HG03378 (cell line): Measurements from ENCODE around the gene MIA.
A peak's percentile ranks its signal among the peaks of the same experiment; 100 is the strongest.
"Not testable (repeated sequence)": the region's sequence is repeated elsewhere in the genome, so short reads cannot be mapped to it uniquely, and the experiment has no call there.

Experiments
- ATAC-seq: cut with Tn5 transposase; IDR thresholded peaks from one replicate; pipeline ENCODE4 v1.9.1; 2021; ENCODE audit warnings: mild to moderate bottlenecking, moderate library complexity; ENCODE audit not compliant: unreplicated experiment

The MIA gene

GRCh38 chr19:40750058-40750873, 25.1 kb upstream of the MIA start, which contains the start of gene ACTMAP:
TSS of gene ACTMAP (minus strand) at chr19:40750477. CDS start at chr19:40749803, 674 bp downstream.
- ATAC-seq: peak; percentile 77

DNA sequence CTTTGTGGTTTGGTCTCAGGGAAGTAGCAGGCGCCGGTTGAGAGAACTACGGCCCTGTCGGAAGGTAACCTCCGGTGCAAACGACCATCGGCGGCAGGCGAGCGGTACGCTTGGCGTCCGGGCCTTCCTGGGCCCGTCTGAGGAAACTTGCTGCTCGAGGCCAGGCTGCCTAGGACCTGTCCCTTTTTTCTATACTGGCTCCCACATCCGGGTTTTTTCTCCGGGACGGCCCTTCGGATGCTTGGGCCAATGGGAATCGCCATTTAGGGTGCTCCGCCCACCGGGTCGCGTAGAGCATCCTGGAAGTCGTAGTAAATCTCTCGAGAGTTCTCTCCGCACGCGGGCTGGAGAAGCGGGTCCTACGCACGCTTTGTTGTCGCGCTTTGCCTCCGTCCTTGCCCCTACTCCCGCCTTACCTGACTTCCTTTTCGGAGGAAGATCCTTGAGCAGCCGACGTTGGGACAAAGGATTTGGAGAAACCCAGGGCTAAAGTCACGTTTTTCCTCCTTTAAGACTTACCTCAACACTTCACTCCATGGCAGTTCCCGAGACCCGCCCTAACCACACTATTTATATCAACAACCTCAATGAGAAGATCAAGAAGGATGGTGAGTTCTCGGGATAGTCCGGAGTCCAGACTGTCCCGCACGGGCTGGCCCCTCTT, 24.3 kb upstream of the MIA start, which contains the start of gene SNRPA:
SNRPA (plus strand) TSS at position 330 of the 664 bp plus-strand sequence; CDS start at position 536, 206 bp downstream.
- peak; percentile 52 for ATAC-seq

DNA sequence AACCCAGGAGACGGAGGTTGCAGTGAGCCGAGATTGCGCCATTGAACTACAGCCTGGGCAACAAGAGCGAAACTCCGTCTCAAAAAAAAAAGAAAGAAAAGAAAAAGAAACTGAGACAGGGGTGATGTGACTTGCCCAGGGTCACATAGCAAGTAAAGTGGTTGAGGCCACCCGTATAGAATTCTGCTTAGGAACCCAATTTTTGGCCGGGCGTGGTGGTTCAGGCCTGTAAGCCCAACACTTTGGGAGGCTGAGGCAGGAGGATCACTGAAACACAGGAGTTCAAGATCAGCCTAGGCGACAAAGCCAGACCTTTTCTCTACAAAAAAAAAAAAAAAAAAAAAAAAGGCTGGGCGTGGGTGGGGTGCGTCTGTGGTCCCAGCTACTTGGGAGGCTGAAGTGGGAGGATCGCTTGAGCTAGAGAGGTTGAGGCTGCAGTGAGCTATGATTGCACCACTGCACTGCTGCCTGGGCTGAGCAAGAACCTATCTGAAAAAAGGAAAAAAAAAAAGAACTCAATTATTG, 23.0 kb upstream of the MIA start:
- ATAC-seq: no peak

GRCh38 chr19:40754611-40755247, 20.6 kb upstream of the MIA start:
- ATAC-seq: no peak

DNA sequence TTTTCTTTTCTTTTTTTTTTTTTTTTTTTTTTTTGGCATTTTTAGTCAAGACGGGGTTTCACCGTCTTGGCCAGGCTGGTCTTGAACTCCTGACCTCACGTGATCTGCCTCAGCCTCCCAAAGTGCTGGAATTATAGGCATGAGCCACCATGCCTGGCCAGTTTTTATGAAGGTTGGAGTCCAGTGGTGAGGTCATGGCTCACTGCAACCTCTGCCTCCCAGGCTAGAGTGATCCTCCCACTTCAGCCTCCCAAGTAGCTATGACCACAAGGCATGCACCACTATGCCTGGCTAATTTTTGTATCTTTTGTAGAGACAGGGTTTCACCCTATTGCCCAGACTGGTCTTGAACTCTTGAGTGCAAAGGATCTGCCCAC, 20.1 kb upstream of the MIA start:
- no peak for ATAC-seq

DNA sequence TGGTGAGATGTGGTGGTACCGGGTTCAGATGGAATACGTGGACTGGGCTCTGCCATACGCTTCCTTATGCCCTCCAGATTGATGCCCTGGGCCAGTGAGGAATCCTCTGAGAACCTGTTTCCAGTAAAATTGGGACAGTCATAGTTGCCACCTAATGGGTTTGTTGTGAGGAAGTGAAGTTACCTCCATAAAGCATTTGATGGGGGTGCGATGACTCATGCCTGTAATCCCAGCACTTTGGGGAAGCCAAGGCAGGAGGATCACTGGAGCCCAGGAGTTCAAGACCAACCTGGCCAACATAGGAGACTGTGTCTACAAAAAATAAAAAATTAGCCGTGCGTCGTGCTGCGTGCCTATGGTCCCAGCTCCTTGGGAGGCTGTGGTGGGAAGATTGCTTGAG, 19.5 kb upstream of the MIA start:
- no peak for ATAC-seq

DNA sequence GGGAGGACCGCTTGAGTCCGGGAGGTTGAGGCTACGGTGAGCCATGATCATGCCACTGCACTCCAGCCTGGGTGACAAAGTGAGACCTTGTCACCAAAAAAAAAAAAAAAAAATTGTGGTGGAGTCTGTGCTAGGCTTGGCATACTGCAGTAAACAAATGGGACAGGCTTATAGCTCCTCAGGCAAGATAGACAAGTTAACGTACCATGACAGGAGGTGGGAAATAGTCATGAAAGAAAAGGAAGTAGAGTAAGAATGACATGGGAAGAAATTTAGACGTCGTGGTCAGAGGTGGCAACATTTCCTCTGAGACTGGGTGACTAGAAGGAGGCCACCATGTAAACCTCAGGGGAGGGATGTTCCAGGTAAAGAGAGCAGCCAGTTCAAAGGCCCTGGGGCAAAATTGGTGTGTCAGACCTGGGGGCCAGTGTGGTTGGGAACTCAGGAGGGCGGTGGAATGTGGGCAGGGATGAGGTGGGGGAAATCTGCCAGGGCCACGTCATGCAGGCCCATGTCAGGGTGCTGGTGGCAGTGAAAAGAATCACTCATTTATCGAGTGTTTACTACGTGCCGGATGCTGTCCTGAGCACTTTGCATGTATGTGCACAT, 18.7 kb upstream of the MIA start:
- ATAC-seq: no peak

- no peak for ATAC-seq
These were observed 16.8 kb upstream of the MIA start for GRCh38 chr19:40758491-40758890.

- ATAC-seq: no peak
These were observed 16.0 kb upstream of the MIA start for GRCh38 chr19:40759352-40759751.

DNA sequence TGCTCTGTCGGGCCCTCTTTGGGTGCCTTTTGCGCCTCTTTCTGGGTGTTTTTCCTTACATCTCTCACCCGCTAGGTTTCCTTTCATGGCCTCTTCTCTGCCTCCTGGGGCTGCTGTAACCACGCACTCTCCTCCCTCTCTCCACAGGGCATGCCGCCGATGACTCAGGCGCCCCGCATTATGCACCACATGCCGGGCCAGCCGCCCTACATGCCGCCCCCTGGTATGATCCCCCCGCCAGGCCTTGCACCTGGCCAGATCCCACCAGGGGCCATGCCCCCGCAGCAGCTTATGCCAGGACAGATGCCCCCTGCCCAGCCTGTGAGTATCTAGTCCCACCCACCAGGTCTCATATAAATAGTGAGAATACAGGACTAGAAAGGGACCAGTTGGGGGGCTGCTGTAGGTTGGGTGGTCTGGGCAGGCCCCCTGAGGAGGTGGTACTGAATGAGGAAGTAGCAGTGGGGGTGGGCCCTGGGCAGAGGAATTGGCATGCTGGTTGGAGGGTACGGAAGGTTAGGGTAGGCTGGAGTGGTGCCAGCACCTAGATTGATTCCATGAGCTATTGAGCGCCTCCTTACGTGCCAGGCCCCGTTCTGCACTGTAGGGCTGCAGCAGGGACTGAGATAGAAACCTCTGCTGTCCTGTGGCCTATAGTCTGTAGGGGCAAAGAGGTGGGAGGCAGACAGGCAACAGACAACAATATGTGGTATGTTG, 12.4 kb upstream of the MIA start:
- ATAC-seq: no peak

- ATAC-seq: no peak
These were observed 11.8 kb upstream of the MIA start for GRCh38 chr19:40763526-40763925.

DNA sequence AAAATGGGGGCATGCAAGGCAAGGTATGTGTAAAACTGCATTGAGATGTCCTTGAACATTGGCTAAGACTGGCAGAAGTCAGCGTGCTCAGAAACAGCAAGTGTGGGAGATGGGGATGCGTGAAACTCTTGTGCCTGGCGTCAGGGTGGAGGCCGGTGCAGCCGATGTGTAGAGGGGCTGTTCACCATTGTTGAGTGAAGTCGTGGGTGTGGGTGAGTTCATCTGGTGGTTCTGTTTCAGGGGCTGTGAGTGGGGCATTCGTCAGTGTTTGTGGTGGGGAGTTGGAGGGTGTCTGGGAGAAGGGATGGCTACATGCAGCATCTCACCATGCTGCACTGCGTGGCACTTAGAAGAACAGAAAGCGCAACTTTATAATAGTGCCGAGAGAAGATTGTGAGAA, 11.4 kb upstream of the MIA start:
- no peak for ATAC-seq

DNA sequence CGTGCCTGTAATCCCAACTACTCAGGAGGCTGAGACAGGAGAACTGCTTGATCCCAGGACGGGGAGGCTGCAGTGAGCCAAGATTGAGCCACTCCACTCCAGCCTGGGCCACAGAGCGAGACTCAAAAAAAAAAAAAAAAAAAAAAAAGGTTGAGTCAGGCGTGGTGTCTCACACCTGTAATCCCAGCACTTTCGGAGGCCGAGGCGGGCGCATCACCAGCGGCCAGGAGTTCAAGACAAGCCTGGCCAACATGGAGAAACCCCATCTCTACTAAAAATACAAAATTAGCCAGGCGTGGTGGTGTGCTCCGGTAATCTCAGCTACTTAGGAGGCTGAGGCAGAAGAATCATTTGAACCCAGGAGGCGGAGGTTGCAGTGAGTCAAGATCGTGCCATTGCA, 8.9 kb upstream of the MIA start:
- ATAC-seq: not testable (repeated sequence)

DNA sequence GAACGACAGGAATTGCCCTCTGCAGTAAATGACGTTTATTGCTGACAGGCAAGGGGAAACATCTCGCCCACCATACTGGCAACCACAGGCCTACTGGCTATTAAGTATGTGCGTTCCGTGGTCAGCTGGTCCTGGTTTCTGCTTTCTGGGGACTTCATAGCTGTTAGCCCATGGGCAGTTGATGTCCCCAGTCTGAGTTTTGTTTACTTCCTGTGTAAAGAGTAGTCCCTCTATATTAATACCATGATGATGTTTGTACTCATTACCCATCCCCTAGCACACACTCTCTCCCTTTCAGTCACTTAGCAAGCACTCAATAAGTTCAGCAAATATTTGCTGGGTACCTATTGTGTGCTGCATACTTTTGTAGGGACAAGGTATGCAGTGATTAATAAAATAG, 6.5 kb upstream of the MIA start:
- no peak for ATAC-seq

- not testable (repeated sequence) for ATAC-seq
These were observed 4.0 kb upstream of the MIA start for GRCh38 chr19:40771101-40771862.

- no peak for ATAC-seq
These were observed 306 bp downstream of the MIA start for GRCh38 chr19:40775632-40776022.

DNA sequence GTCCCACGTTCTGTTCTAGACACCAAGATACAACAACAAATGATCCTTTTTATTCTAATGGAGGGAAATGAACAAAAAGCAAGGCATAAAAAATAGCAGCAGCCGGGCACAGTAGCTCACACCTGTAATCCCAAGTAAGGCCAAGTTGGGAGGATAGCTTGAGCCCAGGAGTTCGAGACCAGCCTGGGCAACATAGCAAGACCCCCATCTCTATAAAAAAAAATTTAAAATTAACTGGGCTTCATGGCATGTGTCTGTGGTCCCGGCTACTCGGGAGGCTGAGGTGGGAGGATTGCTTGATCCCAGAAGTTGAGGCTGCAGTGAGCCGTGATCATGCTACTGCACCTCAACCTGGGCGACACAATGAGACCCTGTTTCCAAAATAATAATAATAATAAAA, 1.0 kb downstream of the MIA start:
- ATAC-seq: no peak

DNA sequence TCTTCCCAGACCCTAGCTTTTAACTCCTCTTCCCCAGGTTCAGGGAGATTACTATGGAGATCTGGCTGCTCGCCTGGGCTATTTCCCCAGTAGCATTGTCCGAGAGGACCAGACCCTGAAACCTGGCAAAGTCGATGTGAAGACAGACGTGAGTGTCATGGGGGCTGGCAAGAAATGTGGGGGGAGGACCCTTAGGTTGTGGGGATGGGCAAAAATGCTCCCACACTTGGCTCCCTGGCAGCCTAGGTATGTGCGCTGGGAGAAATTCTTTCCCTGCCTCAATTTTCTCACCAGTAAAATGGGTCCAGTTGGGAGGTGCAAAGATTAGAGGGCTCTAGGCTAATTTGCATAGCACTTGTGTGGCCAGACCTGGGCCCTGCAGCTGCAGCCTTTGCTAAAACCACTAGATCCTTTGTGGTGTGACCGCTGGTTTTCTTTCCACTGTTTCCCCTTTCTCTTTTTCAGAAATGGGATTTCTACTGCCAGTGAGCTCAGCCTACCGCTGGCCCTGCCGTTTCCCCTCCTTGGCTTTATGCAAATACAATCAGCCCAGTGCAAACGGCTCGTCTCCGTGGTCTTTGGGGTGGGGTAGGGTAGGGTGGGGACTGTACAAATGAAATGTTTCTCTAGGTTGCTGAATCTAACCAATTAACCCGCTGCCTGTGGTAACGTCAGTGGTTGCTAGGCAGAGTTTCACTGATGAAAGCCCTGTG, 1.8 kb downstream of the MIA start:
- ATAC-seq: peak; percentile 53

DNA sequence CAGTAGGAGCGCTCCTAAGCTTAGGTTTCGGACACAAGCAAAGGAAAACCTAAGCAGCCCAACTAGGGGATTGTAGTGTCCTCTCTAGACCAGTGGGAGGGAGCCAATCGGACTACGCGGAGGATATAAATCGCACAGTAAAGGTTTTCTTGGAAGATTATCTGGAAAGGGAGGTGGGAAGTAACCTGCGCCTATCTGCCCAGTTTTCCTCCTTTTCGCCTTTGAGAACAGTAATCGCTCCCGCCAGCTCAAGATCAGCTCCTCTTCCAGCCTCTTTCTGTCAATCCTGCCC, 2.3 kb downstream of the MIA start:
- ATAC-seq: no peak
